Measurements from ENCODE around the gene CHCHD3.

Gene CHCHD3

GRCh38 chr7:133019590-133019989 lies 62.3 kb downstream of the CHCHD3 start:
- peaks cover 10% of the 10 kb centered on the region for H3K4me1 ChIP-seq (ENCODE audit: low read depth, poor library complexity, severe bottlenecking)
- no peak overlapping the region for H3K4me3 ChIP-seq (IDR thresholded peaks at IDR 0.05; ENCODE audit: insufficient read depth, low read depth, low read length)
- no peaks in the 10 kb centered on the region for H3K27me3 ChIP-seq (ENCODE audit: insufficient read depth, low read depth)
- no peaks in the 10 kb centered on the region for H3K79me2 ChIP-seq (ENCODE audit: insufficient read depth, low read depth)
- H2AFZ ChIP-seq (ENCODE audit: low read depth), result no peak overlapping the region
- no peak overlapping the region for H3K9ac ChIP-seq
- TF ChIP-seq, protein P1, sequence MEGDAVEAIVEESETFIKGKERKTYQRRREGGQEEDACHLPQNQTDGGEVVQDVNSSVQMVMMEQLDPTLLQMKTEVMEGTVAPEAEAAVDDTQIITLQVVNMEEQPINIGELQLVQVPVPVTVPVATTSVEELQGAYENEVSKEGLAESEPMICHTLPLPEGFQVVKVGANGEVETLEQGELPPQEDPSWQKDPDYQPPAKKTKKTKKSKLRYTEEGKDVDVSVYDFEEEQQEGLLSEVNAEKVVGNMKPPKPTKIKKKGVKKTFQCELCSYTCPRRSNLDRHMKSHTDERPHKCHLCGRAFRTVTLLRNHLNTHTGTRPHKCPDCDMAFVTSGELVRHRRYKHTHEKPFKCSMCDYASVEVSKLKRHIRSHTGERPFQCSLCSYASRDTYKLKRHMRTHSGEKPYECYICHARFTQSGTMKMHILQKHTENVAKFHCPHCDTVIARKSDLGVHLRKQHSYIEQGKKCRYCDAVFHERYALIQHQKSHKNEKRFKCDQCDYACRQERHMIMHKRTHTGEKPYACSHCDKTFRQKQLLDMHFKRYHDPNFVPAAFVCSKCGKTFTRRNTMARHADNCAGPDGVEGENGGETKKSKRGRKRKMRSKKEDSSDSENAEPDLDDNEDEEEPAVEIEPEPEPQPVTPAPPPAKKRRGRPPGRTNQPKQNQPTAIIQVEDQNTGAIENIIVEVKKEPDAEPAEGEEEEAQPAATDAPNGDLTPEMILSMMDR (conservative IDR thresholded peaks at IDR 0.05; ENCODE audit: low read depth, low read length), result no peak
- no peaks in the 10 kb centered on the region for H4K20me1 ChIP-seq (ENCODE audit: insufficient read depth)
- no peak overlapping the region for H3K27ac ChIP-seq
- no peaks in the 10 kb centered on the region for H3K36me3 ChIP-seq (ENCODE audit: insufficient read depth)
- H3K4me2 ChIP-seq, result no peak overlapping the region

GRCh38 chr7:133016604-133017003 lies 65.3 kb downstream of the CHCHD3 start:
- Histone ChIP-seq H4K20me1 (ENCODE audit: insufficient read depth) (no peaks in the 10 kb centered on the region), H3K4me3 (IDR thresholded peaks at IDR 0.05; ENCODE audit: insufficient read depth, low read depth, low read length) (no peak overlapping the region), H3K27me3 (ENCODE audit: insufficient read depth, low read depth) (no peaks in the 10 kb centered on the region), H3K9ac (no peak overlapping the region), H3K4me1 (ENCODE audit: low read depth, poor library complexity, severe bottlenecking) (peaks cover 10% of the 10 kb centered on the region), H3K4me2 (no peak overlapping the region), H3K36me3 (ENCODE audit: insufficient read depth) (no peaks in the 10 kb centered on the region), H3K79me2 (ENCODE audit: insufficient read depth, low read depth) (no peaks in the 10 kb centered on the region), H2AFZ (ENCODE audit: low read depth) (no peak overlapping the region), H3K27ac (no peak overlapping the region)
- TF ChIP-seq, protein P1 (conservative IDR thresholded peaks at IDR 0.05; ENCODE audit: low read depth, low read length), result no peak

DNA sequence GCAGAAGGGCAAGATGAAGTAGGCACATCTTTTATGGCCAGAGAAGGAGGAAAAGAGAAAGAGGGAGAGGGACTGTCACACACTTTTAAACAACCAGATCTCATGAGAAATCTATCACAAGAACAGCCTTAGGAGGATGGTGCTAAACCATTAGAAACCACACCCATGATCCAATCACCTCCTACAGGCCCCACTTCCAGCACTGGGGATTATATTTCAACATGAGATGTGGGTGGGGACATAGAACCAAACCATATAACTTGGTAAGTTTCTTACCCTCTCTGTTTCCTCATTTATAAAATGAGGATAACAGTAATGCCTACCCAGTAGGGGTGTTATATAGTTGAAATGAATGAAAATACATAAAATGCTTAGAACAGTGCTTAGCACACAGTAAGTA lies 66.0 kb downstream of the CHCHD3 start:
- peaks cover 10% of the 10 kb centered on the region for H3K4me1 ChIP-seq (ENCODE audit: low read depth, poor library complexity, severe bottlenecking)
- TF ChIP-seq, protein P1 (conservative IDR thresholded peaks at IDR 0.05; ENCODE audit: low read depth, low read length), result no peak
- no peaks in the 10 kb centered on the region for H4K20me1 ChIP-seq (ENCODE audit: insufficient read depth)
- H3K9ac ChIP-seq, result no peak overlapping the region
- no peak overlapping the region for H3K27ac ChIP-seq
- no peak overlapping the region for H3K4me2 ChIP-seq
- H3K4me3 ChIP-seq (IDR thresholded peaks at IDR 0.05; ENCODE audit: insufficient read depth, low read depth, low read length), result no peak overlapping the region
- no peaks in the 10 kb centered on the region for H3K79me2 ChIP-seq (ENCODE audit: insufficient read depth, low read depth)
- H3K36me3 ChIP-seq (ENCODE audit: insufficient read depth), result no peaks in the 10 kb centered on the region
- H3K27me3 ChIP-seq (ENCODE audit: insufficient read depth, low read depth), result no peaks in the 10 kb centered on the region
- no peak overlapping the region for H2AFZ ChIP-seq (ENCODE audit: low read depth)

DNA sequence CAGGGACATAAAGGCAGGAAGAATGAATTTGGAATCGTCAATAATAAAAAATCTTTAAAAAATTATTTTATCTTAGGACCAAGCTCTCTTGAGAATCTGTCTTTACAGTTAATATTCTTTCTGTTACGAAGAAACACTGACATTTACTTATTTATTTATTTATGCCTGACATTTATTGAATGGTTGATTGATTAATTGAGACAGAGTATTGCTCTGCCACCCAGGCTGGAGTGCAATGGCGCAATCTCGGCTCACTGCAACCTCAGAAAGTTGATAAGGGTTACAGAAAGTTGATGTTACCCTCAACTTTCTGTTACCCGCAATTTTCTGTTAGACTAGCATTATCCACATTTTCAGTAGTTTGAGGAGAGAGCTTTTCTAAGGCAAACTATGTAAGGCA lies 70.1 kb downstream of the CHCHD3 start:
- no peaks in the 10 kb centered on the region for H3K79me2 ChIP-seq (ENCODE audit: insufficient read depth, low read depth)
- no peaks in the 10 kb centered on the region for H4K20me1 ChIP-seq (ENCODE audit: insufficient read depth)
- H3K4me3 ChIP-seq (IDR thresholded peaks at IDR 0.05; ENCODE audit: insufficient read depth, low read depth, low read length), result no peak overlapping the region
- H3K4me1 ChIP-seq (ENCODE audit: low read depth, poor library complexity, severe bottlenecking), result no peaks in the 10 kb centered on the region
- TF ChIP-seq, protein P1 (conservative IDR thresholded peaks at IDR 0.05; ENCODE audit: low read depth, low read length), result no peak
- H3K9ac ChIP-seq, result no peak overlapping the region
- H2AFZ ChIP-seq (ENCODE audit: low read depth), result no peak overlapping the region
- H3K27me3 ChIP-seq (ENCODE audit: insufficient read depth, low read depth), result no peaks in the 10 kb centered on the region
- H3K27ac ChIP-seq, result no peak overlapping the region
- no peak overlapping the region for H3K4me2 ChIP-seq
- H3K36me3 ChIP-seq (ENCODE audit: insufficient read depth), result no peaks in the 10 kb centered on the region
